Right atrium auricular region (tissue), 2 donors: Measurements from ENCODE around the gene RAD51B. TPM values are rescaled to one million over a fixed set of nuclear protein-coding genes. Genes with fewer than 3 reads are reported as not detected.

Experiments
- DNase-seq: peaks from one replicate; pipeline ENCODE4 v3.0.0-alpha.2; 2019; ENCODE audit warnings: low spot score
- H3K27ac ChIP-seq, 2 donors: fragments of 200-600 bp; sonication (generic); 1 replicate in 1 of 2; 2 replicates in 1 of 2; pipeline ENCODE4 v1.5.1; 2016 to 2019
- H3K27me3 ChIP-seq, 2 donors: fragments of 200-600 bp; sonication (generic); one replicate each; pipeline versions ENCODE4 v1.5.1 to v1.6.0; 2017 to 2019
- H3K36me3 ChIP-seq: fragments of 200-600 bp; sonication (generic); one replicate; pipeline ENCODE4 v1.5.1; 2016
- H3K4me1 ChIP-seq, 2 donors: fragments of 200-600 bp; sonication (generic); one replicate each; pipeline versions ENCODE4 v1.5.1 to v1.6.0; 2017 to 2019
- H3K4me3 ChIP-seq, 2 donors: fragments of 200-600 bp; sonication (generic); 1 replicate in 1 of 2; 2 replicates in 1 of 2; pipeline ENCODE4 v1.5.1; 2017 to 2019; ENCODE audit warnings: mild to moderate bottlenecking in 1 of 2, moderate library complexity in 1 of 2
- H3K9me3 ChIP-seq, 2 donors: fragments of 200-600 bp; sonication (generic); one replicate each; pipeline ENCODE4 v1.5.1; 2019
- total RNA-seq, 2 donors: library from RNA; depleted of rRNA; stranded (reverse); fragments of >200 nt; gene quantifications; one replicate each; pipeline ENCODE4 v1.1.0, GENCODE V29; 2016
- TF ChIP-seq, protein P1 (sequence below), 2 donors: fragments of 200-600 bp; sonication (generic); IDR thresholded peaks; one replicate each; pipeline ENCODE4 v1.5.1; 2019; ENCODE audit warnings: antibody characterized with exemption in 2 of 2

The RAD51B gene
- total RNA-seq, 2 donors from 2014 or later: 1.2 to 1.5 TPM

DNA sequence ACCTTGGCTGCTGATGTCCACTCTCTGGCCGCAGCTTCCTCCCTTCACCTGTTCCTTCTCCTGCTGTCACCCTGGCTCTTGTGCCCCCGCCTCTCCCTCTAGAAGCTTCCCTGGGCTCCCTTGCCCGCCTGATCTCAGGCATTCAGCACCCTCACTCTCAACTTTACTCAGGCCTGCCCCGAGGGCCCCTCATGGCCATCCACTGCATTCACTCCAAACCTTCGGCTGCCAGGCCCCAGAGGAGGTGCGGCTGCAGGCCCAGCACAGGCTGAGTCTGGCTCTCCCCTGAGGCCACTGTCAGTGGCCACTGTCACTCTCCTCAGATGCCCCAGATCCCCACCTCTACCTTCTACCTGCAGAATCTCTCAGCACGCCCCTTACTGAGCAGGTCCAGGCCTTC, 789.4 kb downstream of the RAD51B start:
- no peaks in the 10 kb centered on the region for H3K27me3 ChIP-seq
- TF ChIP-seq, protein P1, sequence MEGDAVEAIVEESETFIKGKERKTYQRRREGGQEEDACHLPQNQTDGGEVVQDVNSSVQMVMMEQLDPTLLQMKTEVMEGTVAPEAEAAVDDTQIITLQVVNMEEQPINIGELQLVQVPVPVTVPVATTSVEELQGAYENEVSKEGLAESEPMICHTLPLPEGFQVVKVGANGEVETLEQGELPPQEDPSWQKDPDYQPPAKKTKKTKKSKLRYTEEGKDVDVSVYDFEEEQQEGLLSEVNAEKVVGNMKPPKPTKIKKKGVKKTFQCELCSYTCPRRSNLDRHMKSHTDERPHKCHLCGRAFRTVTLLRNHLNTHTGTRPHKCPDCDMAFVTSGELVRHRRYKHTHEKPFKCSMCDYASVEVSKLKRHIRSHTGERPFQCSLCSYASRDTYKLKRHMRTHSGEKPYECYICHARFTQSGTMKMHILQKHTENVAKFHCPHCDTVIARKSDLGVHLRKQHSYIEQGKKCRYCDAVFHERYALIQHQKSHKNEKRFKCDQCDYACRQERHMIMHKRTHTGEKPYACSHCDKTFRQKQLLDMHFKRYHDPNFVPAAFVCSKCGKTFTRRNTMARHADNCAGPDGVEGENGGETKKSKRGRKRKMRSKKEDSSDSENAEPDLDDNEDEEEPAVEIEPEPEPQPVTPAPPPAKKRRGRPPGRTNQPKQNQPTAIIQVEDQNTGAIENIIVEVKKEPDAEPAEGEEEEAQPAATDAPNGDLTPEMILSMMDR (IDR thresholded peaks at IDR 0.05): no peak
- H3K4me3 ChIP-seq: no peak overlapping the region
- H3K27ac ChIP-seq: no peak overlapping the region
- no peak for DNase-seq
- H3K4me1 ChIP-seq: peaks cover 0 to 38% of the 10 kb centered on the region in 2 donors
- H3K36me3 ChIP-seq: no peaks in the 10 kb centered on the region
- no peaks in the 10 kb centered on the region for H3K9me3 ChIP-seq

DNA sequence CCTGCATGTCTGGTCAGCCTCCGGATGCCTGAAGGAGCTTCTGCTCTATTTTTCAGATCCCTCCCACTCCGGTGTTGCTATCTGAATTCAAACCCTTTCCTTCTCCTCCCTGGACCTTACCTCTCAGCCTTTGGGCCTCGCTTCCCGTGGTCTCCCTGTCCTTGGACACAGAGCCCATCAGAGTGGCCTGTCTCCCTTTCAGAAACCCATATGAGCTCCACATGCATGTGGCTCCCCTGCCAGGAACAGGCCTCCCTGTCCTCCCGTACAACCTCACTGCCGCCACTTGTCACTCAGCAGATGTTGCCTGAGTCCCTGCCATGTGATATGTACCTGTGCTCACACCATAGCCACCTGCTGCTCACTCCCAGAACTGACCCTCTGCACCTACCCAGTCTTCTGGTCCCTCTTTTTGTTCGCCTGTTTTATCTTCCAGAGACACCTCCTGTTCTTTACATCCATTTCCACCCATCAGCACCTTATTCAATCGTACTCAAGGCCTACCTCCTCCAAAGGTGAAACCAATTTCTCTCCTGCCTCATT, 790.7 kb downstream of the RAD51B start:
- no peak overlapping the region for H3K4me3 ChIP-seq
- no peak overlapping the region for H3K27ac ChIP-seq
- no peaks in the 10 kb centered on the region for H3K27me3 ChIP-seq
- no peaks in the 10 kb centered on the region for H3K36me3 ChIP-seq
- DNase-seq: no peak
- TF ChIP-seq, protein P1 (IDR thresholded peaks at IDR 0.05): no peak
- peaks cover 0 to 7% of the 10 kb centered on the region in 2 donors for H3K9me3 ChIP-seq
- peaks cover 0 to 38% of the 10 kb centered on the region in 2 donors for H3K4me1 ChIP-seq

DNA sequence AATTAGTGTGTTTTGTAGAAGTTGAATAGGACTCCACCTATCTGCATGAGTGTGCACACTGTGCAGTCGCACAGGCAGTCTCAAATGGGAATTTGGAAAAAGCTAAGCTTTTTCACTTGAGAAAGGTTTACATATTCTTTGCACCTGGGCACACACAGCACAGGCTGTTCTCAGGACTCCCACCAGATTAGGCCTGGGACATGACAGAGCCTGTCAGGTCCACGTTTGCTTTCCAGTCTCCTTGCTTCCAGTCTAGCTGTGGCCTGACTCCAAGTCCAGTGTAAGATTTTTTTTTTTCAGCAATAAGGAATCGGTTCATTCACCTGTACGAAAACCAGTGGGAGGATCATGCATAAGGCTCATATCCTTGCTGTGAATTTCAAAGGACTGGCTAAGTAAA, 792.0 kb downstream of the RAD51B start:
- Histone ChIP-seq H3K9me3 (peaks cover 3 to 20% of the 10 kb centered on the region in 2 donors), H3K36me3 (no peaks in the 10 kb centered on the region), H3K4me1 (peaks cover 0 to 36% of the 10 kb centered on the region in 2 donors), H3K27me3 (no peaks in the 10 kb centered on the region), H3K4me3 (no peak overlapping the region), H3K27ac (peak overlapping the region; percentile 60 to 74)
- no peak for DNase-seq
- TF ChIP-seq, protein P1 (IDR thresholded peaks at IDR 0.05): no peak

DNA sequence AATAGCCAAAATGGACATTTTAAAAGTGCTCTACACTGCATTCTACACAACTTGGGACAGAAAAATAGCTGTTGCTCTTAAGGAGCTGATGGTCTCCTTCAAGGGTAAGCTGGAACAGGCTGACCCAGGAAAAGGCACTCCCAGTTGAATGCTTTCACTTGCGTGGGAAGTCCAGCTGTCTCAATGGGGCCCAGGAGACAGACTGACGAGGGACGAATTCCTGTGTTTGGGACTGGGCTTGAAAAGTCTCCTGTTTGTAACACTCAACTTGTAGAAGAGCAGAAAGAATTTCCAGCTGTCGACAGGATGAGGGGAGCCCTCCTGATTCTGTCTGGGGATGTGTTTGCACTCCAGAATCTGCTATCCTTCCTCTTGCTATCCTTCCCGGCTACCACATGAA, 792.5 kb downstream of the RAD51B start:
- peak overlapping the region; percentile 60 to 74 for H3K27ac ChIP-seq
- DNase-seq: no peak
- peaks cover 7 to 24% of the 10 kb centered on the region in 2 donors for H3K9me3 ChIP-seq
- H3K27me3 ChIP-seq: no peaks in the 10 kb centered on the region
- H3K4me1 ChIP-seq: peaks cover 0 to 32% of the 10 kb centered on the region in 2 donors
- no peak overlapping the region for H3K4me3 ChIP-seq
- no peaks in the 10 kb centered on the region for H3K36me3 ChIP-seq
- TF ChIP-seq, protein P1 (IDR thresholded peaks at IDR 0.05): no peak

DNA sequence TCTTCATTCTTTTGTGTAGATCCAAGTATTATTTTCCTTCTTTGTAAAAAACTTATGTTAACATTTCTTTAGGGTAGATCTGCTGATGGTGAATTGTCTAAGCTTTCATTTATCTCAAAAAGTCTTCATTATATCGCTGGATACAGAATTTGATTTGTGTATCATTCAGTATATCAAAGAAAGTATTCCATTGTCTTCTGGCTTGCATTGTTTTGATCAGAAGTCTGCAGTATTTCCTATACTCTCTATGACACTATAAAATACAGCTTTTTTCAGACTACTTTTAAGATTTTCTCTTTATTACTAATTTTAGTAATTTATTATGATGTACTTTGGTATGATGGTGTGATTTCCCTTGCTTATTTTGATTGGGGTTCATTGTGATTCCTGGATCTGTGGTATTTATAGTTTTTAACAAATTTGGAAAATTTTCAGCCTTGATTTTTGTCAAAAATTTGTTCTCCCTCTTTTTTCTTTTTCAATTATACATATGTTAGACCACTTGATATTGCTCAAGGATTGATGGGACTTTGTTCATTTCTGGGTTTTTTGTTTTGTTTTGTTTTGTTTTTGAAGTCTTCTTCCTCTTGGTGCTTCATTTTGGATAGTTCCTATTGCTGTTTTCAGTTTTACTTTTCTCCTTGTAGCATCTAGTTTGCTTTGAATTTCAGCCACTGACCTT, 796.8 kb downstream of the RAD51B start:
- no peak for DNase-seq
- Histone ChIP-seq H3K27me3 (no peaks in the 10 kb centered on the region), H3K36me3 (no peaks in the 10 kb centered on the region), H3K9me3 (peaks cover 8 to 43% of the 10 kb centered on the region in 2 donors), H3K4me1 (peaks cover 0 to 40% of the 10 kb centered on the region in 2 donors), H3K4me3 (no peak overlapping the region), H3K27ac (no peak overlapping the region)
- TF ChIP-seq, protein P1 (IDR thresholded peaks at IDR 0.05): no peak
